Hypothalamus (tissue), 51 donors: ENCODE measurements around the gene SLC7A8.
"Not testable (repeated sequence)": the region's sequence is repeated elsewhere in the genome, so short reads cannot be mapped to it uniquely, and the experiment has no call there.

Experiments
- DNase-seq, 51 donors: peaks; one replicate each; lab custom pipeline; 2025; lab: John Stamatoyannopoulos, UW

Gene SLC7A8

GRCh38 chr14:23117371-23118020 lies 66.0 kb downstream of the SLC7A8 start:
- DNase-seq = no peak

GRCh38 chr14:23115918-23116317 lies 67.5 kb downstream of the SLC7A8 start:
- no peak for DNase-seq

- no peak for DNase-seq
These were observed 68.3 kb downstream of the SLC7A8 start for GRCh38 chr14:23115039-23115731.

GRCh38 chr14:23114669-23115038 lies 68.8 kb downstream of the SLC7A8 start:
- no peak for DNase-seq

GRCh38 chr14:23114120-23114458 lies 69.4 kb downstream of the SLC7A8 start:
- DNase-seq = no peak

GRCh38 chr14:23113431-23114119 lies 69.9 kb downstream of the SLC7A8 start:
- DNase-seq = no peak

GRCh38 chr14:23112359-23113178 lies 70.9 kb downstream of the SLC7A8 start:
- no peak for DNase-seq

- DNase-seq = no peak
These were observed 72.7 kb downstream of the SLC7A8 start for GRCh38 chr14:23110579-23111365.

- no peak for DNase-seq
These were observed 73.7 kb downstream of the SLC7A8 start for GRCh38 chr14:23109769-23110168.

- DNase-seq = not testable (repeated sequence)
These were observed 75.3 kb downstream of the SLC7A8 start for GRCh38 chr14:23108169-23108568.

GRCh38 chr14:23107620-23108019 lies 75.8 kb downstream of the SLC7A8 start:
- not testable (repeated sequence) for DNase-seq

GRCh38 chr14:23106747-23107045 lies 76.8 kb downstream of the SLC7A8 start:
- no peak for DNase-seq

GRCh38 chr14:23105348-23105824 lies 78.1 kb downstream of the SLC7A8 start:
- no peak for DNase-seq

- peak in 1 of 51 donors; percentile 14 for DNase-seq
These were observed 78.7 kb downstream of the SLC7A8 start, which contains the start of gene CIROP for GRCh38 chr14:23104591-23105347. Gene CIROP, minus strand, starts transcription at chr14:23104989. Its CDS starts 69 bp downstream, at chr14:23104920.

GRCh38 chr14:23104070-23104590 lies 79.3 kb downstream of the SLC7A8 start:
- peak in 1 of 51 donors; percentile 1 for DNase-seq

- DNase-seq = peak in 1 of 51 donors; percentile 11
These were observed 79.9 kb downstream of the SLC7A8 start for GRCh38 chr14:23103581-23103980.

GRCh38 chr14:23102801-23103200 lies 80.7 kb downstream of the SLC7A8 start:
- peak in 14 of 51 donors; percentile 6 to 42 (median 21) for DNase-seq

- DNase-seq = no peak
These were observed 81.4 kb downstream of the SLC7A8 start for GRCh38 chr14:23101986-23102625.
